ENCODE results near the gene SPTY2D1.
"Not testable (repeated sequence)": the region's sequence is repeated elsewhere in the genome, so short reads cannot be mapped to it uniquely, and the experiment has no call there.

SPTY2D1 gene

DNA sequence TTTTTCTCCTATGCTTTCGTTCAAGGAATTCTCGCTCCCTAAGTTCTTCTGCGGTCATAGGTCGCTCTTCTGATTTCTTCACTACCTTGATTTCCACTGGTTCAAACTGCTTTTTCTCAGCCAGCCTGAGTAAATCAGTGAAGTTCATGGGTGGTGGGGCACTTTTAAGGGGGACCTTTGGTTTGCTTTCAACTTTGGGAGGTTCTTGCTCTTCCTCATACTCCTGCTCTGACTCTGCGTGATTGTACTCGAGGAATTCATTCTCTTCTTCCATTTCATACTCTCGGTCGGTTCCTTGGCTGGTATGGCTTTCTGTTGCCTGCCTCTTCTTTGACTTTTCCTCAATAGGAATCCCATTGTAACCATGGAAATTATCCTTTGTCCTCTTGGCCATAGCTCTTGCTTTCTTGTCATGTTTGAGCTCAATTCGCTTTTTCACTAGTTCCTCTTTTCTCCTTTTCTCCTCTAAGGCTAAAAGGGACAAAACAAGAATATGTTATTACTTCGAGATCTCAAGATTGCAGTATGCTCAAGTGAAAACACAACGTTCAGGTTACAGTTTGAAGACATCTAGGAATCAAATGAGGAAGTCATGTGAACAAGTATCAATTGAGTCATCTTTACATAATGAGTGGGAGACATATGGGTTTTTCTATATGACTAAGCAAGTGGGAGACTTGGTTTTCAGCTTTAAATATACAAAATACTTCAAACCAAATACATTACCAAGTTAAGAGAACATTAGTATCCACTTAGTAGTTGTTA lies 18.3 kb downstream of the SPTY2D1 start:
- DNase-seq = no peak

DNA sequence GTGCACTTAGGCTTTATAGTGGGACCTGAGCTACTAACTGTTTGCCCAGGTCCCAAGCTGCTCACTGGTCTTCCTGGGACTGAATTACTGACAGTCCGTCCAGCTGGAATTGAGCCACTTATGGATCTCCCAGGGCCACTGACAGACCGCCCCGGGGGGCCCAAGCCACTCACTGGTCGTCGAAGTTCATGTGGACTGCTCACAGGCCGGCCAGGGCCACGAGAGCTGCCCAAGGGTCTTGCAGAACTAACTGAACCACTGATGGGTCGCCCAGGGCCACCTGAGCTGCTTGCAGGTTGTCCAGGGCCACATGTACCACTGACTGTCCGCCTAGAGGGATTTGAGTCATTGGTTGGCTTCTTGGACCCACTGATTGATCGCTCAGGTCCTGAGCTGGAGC lies 19.5 kb downstream of the SPTY2D1 start:
- no peak for DNase-seq

GRCh38 chr11:18612394-18612793 lies 21.7 kb downstream of the SPTY2D1 start:
- DNase-seq = no peak

DNA sequence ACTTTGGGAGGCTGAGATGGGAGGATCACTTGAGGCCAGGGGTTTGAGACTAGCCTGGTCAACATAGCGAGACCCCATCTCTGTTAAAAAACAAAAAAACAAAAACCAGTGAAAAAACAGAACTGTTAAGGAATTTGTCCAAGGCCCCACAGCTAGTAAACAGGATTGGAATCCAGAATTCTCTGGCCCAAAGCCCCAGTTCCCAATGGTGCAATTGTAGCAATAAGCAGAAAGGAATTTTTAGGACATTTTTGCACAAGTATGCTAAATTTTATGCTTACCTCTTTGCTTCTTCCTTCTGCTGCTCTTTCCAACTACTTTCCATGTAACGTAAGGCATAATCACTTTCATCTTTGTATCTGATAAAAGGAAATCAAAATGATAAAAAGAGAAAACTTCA lies 22.9 kb downstream of the SPTY2D1 start:
- no peak for DNase-seq

- DNase-seq = no peak
These were observed 25.8 kb downstream of the SPTY2D1 start for GRCh38 chr11:18608376-18608775.

DNA sequence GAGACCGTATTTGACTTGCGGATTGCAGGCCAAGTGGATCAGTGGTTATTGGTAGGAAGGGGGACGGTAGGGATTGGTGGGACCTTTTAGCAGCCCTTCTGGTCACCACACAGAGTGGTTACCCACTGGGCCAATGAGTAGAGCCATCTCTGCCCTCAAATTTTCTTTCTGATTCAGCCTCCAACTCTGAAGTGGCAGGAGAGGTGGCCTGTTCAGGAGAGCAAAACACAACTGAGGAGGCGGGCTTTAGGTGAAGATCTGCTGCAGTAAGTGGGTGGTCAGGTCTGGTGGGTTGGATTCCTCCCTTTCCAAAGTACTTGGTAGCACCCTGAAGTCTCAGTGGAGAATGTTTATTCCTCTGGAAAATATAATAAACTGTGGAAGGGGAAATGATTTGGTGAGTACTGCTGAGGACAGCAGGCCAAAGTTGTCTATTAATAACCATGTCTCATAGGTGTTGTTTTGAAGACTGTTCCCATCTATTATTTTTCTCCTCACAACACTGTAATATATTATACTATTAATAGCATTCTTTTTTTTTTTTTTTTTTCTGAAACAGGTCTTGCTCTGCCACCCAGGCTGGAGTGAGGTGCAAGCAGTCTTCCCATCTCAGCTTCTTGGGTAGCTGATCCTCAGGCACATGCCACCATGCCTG lies 33.1 kb downstream of the SPTY2D1 start:
- no peak for DNase-seq

DNA sequence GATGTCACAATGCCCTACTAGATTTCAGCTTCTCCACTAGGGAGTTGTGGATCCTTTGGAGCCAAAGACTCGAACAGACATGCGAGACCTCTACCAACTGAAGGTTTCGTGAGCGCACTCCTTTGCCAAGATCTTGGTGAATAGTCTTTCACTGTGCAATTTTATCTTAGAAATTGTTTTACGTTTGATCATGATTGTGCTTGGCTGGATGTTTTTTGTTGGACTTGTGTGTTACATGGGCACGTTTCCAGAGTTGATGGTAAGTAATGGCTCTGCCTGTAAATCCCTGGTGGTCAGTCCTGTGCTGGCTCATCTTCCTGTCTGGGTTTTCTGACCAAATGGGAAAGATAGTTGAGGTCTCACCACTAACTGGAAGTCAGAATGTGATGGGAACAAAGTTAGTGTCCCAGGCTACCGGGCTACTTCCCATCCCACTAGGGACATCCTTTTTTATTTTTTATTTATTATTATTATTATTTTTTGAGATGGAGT lies 34.4 kb downstream of the SPTY2D1 start, which contains the start of gene MISFA:
Gene MISFA, plus strand, starts transcription at position 51 of the 492 bp plus-strand sequence. Its CDS starts 140 bp downstream, at position 191.
- DNase-seq = no peak

GRCh38 chr11:18594999-18595749 lies 39.0 kb downstream of the SPTY2D1 start:
- no peak for DNase-seq

GRCh38 chr11:18594088-18594487 lies 40.1 kb downstream of the SPTY2D1 start:
- DNase-seq = not testable (repeated sequence)

DNA sequence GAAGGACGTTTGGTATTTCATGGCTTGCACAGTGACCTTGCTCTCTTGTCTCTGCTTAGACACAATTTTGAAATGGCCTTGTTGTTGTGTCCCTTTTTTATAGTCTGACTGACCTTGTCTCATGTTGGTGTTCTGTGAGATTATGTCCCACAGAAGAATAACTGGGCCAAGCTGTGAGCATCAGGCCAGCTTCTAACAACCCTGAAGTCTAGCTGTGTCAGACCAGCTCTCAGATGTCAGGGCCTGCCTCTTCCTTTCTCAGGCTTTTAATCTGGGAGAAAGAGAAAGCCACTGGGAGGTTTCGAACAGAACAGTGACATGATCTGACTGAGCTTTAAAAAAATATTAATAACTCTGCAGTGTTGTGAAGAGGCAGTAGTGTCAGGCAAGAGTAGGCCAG lies 43.6 kb downstream of the SPTY2D1 start:
- DNase-seq = no peak

- no peak for DNase-seq
These were observed 45.6 kb downstream of the SPTY2D1 start, which contains the start of gene UEVLD for GRCh38 chr11:18588297-18589252. Gene UEVLD, minus strand, starts transcription at chr11:18588734. Its CDS starts 80 bp downstream, at chr11:18588654.

GRCh38 chr11:18581825-18582224 lies 52.3 kb downstream of the SPTY2D1 start:
- no peak for DNase-seq

DNA sequence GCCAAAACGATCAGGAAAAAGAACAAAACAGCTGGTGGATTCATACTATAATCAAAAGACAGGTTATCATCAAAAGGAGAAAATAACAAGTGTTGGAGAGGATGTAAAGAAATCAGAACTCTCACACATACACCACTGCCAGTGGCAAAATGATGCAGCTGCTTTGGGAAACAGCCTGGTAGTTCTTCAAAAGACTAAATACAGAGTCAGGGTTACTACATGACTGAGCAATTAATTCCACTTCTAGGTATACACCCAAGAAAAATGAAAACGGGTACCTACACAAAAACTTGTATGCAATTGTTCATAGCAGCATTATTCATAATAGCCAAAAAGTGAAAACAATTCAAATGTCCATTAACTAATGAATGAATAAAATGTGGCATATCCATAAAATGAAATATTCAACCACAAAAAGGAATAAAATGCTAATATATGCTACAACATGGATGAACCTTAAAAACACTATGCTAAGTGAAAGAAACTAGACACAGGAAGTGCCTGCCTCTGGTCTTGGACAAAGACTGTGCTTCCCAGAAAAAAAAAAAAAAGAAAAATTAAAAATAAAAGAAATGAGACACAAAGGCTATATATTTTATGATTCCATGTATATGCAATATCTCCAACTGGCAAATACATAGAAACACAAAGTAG lies 53.9 kb downstream of the SPTY2D1 start:
- DNase-seq = no peak

DNA sequence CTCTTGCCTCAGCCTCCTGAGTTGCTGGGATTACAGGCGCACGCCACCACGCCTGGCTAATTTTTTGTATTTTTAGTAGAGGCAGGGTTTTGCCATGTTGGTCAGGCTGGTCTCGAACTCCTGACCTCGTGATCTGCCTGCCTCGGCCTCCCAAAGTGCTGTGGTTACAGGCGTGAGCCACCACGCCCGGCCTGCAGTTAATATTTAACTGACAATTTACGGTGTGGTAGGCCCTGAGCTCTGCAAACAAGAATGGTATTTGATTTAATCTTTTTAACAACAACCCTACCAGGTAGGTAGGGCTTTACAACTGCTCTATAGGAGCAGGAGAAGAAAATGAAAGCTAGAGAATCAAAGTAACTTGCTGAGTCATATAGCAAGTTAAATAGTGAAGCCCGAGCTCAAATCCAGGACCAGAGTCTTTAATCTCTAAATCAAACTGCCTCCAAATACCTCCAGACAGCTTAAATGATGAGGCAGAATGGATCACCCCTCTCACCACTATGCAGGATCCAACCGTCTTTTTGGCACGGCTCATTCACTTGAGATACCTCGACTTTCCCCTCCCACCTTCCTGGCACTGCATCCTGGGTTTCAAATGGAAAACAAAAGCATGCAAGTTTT lies 55.1 kb downstream of the SPTY2D1 start:
- DNase-seq = no peak

DNA sequence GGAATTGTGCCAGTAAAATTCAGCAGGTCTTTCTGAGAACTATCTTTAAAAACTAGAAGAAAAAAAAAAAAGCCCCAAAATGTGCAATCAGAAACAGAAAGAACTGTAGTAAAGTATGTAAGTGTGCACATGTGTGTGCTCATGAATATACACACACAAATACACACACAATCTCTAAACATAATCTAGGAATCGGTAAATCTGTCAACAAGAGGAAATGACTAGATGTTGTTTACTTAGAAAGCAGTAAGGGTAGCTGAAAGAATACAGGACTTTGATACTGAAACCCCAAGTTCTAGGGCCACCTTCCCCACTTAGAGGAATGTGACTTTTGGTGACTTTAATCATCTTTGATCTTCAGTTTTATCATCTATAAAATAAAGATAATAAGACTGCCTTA lies 58.8 kb downstream of the SPTY2D1 start:
- DNase-seq = no peak

DNA sequence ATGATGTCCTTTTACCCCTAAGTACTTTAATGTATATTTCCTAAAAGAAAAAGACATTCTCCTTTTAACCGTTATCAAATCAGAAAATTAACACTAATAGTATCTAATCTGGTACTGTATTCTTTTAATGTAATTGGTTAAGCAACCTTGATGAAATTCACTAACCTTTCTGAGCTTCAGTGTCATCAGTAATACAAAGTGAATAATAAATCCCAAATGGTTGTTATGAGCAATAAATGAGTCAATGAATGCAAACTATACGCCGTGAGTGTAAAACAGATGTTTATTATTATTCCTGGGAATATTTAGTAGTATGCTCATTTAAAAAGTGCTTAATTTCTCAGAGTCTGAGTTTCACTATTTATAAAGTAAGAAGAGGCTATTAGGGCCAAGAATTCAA lies 67.1 kb downstream of the SPTY2D1 start:
- DNase-seq = no peak

DNA sequence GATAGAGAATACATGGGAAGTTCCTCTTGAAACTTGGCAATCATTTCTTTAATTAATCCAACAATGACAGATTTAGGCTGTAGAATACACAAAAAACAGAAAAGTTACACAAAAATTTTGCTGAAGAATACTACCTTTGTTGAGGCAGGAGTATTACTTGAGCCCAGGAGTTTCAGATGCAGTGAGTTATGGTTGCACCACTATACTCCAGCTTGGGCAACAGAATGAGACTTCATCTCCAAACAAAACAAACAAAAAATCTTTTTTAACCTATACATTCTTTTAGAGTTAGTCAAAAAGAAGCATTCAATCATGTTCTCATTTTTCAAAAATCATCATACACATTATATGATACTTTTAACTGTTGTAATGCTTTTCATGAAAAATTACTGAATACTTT lies 67.7 kb downstream of the SPTY2D1 start:
- DNase-seq = no peak

DNA sequence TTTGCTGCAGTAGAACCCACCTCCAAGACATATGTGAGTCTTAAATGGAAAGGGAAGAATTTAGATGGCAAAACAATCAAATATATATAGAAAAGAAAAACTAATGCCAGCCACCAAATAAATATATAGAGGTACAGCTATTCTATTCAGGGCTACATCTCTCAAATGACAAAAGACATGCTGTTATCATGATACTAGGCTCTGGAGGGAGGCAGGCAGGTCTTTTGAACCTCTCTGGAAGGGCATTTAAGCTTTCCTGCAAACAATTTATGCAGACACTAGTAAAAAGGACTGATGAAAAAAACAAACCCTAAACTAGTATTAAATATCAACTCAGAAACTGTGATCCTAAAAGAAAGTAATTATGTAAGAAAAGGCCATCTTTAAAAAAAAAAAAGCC lies 70.0 kb downstream of the SPTY2D1 start:
- DNase-seq = no peak

DNA sequence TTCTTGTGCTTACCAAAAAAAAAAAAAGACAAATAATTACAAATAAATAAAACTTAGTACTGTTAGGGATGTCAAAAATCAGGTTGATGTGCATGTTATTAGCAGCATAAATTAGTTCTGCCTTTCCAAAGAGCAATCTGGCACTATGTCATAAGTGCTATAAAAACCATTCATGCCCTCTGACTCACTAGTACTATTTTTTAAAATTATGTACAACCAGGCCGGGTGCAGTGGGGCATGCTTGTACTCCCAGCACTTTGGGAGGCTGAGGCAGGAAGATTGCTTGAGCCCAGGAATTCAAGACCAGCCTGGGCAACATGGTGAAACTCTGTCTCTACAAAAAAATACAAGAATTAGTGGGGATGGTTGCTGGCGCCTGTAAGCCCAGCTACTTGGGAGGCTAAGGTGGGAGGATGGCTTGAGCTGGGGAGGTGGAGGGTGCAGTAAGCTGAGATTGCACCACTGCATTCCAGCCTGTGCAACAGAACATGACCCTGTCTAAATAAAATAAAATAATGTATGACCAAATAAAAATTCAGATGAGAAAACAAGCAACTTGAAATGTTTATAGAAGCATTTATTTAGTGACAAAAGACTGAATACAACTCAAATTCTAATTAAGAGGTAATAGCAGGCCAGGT lies 70.9 kb downstream of the SPTY2D1 start:
- DNase-seq = no peak
